ENCODE measurements around the gene NDUFB2. TPM values are rescaled to one million over a fixed set of nuclear protein-coding genes. Genes with fewer than 3 reads are reported as not detected.

Gene NDUFB2
- total and polyA plus RNA-seq, 2 of the 13 experiments (the other 11 are each of a cell fraction or from before 2014, with no cell fraction given): 206 to 221 TPM

GRCh38 chr7:140673063-140673773 is 23.3 kb upstream of the NDUFB2 start (continued):
- TF ChIP-seq, protein P1, sequence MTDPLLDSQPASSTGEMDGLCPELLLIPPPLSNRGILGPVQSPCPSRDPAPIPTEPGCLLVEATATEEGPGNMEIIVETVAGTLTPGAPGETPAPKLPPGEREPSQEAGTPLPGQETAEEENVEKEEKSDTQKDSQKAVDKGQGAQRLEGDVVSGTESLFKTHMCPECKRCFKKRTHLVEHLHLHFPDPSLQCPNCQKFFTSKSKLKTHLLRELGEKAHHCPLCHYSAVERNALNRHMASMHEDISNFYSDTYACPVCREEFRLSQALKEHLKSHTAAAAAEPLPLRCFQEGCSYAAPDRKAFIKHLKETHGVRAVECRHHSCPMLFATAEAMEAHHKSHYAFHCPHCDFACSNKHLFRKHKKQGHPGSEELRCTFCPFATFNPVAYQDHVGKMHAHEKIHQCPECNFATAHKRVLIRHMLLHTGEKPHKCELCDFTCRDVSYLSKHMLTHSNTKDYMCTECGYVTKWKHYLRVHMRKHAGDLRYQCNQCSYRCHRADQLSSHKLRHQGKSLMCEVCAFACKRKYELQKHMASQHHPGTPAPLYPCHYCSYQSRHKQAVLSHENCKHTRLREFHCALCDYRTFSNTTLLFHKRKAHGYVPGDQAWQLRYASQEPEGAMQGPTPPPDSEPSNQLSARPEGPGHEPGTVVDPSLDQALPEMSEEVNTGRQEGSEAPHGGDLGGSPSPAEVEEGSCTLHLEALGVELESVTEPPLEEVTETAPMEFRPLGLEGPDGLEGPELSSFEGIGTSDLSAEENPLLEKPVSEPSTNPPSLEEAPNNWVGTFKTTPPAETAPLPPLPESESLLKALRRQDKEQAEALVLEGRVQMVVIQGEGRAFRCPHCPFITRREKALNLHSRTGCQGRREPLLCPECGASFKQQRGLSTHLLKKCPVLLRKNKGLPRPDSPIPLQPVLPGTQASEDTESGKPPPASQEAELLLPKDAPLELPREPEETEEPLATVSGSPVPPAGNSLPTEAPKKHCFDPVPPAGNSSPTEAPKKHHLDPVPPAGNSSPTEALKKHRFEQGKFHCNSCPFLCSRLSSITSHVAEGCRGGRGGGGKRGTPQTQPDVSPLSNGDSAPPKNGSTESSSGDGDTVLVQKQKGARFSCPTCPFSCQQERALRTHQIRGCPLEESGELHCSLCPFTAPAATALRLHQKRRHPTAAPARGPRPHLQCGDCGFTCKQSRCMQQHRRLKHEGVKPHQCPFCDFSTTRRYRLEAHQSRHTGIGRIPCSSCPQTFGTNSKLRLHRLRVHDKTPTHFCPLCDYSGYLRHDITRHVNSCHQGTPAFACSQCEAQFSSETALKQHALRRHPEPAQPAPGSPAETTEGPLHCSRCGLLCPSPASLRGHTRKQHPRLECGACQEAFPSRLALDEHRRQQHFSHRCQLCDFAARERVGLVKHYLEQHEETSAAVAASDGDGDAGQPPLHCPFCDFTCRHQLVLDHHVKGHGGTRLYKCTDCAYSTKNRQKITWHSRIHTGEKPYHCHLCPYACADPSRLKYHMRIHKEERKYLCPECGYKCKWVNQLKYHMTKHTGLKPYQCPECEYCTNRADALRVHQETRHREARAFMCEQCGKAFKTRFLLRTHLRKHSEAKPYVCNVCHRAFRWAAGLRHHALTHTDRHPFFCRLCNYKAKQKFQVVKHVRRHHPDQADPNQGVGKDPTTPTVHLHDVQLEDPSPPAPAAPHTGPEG (CRISPR knock-in tag; IDR thresholded peaks at IDR 0.05): 0 out of 2 replicates have a peak, but pooled peaks have one; percentile 22
- no peak for TF ChIP-seq ZNF263 (CRISPR knock-in tag; IDR thresholded peaks at IDR 0.05)
- TF ChIP-seq SRSF1 (optimal IDR thresholded peaks at IDR 0.05; ENCODE audit: low read depth, low read length): no peak
- no peak for TF ChIP-seq ELF4 (CRISPR knock-in tag; IDR thresholded peaks at IDR 0.05; ENCODE audit: borderline replicate concordance)
- no peak for TF ChIP-seq FLYWCH1 (CRISPR knock-in tag; IDR thresholded peaks at IDR 0.05)
- no peak for TF ChIP-seq ZNF878 (CRISPR knock-in tag; IDR thresholded peaks at IDR 0.05)
- TF ChIP-seq MYNN (CRISPR knock-in tag; IDR thresholded peaks at IDR 0.05; ENCODE audit: low read depth): no peak
- TF ChIP-seq FOSL2 (CRISPR knock-in tag; IDR thresholded peaks at IDR 0.05): no peak
- no peak for TF ChIP-seq ZNF567 (CRISPR knock-in tag; IDR thresholded peaks at IDR 0.05; ENCODE audit: borderline replicate concordance)
- no peak for TF ChIP-seq ZSCAN30 (CRISPR knock-in tag; IDR thresholded peaks at IDR 0.05)
- TF ChIP-seq JUN (CRISPR knock-in tag; IDR thresholded peaks at IDR 0.05): no peak
- no peak for TF ChIP-seq NFATC3 (CRISPR knock-in tag; IDR thresholded peaks at IDR 0.05)
- TF ChIP-seq ZNF331 (CRISPR knock-in tag; IDR thresholded peaks at IDR 0.05): no peak
- TF ChIP-seq ZNF687 (CRISPR knock-in tag; IDR thresholded peaks at IDR 0.05): peak; percentile 84
- no peak for TF ChIP-seq MNT (IDR thresholded peaks at IDR 0.05)
- TF ChIP-seq ZNF572 (CRISPR knock-in tag; IDR thresholded peaks at IDR 0.05): no peak
- no peak for TF ChIP-seq KDM5A (IDR thresholded peaks at IDR 0.05; ENCODE audit: borderline replicate concordance, low read length)
- no peak for TF ChIP-seq SATB2 (CRISPR knock-in tag; IDR thresholded peaks at IDR 0.05)
